Activated CD4-positive, alpha-beta T cell treated with anti-CD3 and anti-CD28 coated beads, Interleukin-2, amount 50 U/mL, for 1 hour (primary cell): ENCODE results near the gene INHBC.
A peak's percentile ranks its signal among the peaks of the same experiment; 100 is the strongest.

Experiments used
- DNase-seq: peaks from one replicate; pipeline ENCODE4 v3.0.0-alpha.2; 2020

INHBC gene

DNA sequence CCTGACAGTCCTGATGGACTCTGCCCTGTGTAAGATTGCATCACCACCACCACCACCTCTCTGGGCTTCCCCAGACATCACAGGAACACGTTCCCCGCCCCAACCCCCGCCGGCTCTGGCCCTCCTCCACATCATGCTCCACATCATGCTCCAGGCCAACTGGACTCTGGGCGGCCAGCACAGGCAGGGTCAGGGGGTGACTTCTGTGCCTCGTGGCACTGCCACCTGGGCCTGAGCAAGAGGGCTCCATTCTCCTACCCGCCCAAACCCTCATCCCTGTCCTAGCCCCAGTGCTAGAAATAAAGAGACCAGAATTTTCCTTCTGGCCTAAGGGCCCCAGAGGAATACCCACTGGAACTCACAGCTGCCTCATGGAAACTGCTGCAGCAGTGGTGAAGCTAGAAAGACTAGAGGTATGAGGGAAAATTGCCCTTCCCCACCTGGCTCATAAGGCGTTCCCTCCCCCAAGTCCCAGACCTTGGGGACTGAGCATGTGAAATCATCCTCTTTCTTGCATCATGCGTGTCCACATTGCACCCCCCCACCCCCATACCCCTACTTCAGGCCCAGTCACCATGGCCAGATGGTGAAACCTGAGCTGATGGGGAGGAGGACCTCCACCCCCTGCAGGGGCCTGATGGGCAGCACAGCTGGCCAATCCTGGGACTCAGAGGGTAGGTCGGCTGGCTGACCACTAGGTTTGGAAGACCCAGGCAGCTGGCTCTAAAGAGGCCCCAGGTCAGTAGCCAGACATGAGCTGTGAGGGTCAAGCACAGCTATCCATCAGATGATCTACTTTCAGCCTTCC, 20.2 kb downstream of the INHBC start, which contains the start of gene INHBE:
Gene INHBE, plus strand, starts transcription at position 742 of the 808 bp plus-strand sequence. CDS start 230 bp downstream, outside the sequence.
- no peak for DNase-seq

DNA sequence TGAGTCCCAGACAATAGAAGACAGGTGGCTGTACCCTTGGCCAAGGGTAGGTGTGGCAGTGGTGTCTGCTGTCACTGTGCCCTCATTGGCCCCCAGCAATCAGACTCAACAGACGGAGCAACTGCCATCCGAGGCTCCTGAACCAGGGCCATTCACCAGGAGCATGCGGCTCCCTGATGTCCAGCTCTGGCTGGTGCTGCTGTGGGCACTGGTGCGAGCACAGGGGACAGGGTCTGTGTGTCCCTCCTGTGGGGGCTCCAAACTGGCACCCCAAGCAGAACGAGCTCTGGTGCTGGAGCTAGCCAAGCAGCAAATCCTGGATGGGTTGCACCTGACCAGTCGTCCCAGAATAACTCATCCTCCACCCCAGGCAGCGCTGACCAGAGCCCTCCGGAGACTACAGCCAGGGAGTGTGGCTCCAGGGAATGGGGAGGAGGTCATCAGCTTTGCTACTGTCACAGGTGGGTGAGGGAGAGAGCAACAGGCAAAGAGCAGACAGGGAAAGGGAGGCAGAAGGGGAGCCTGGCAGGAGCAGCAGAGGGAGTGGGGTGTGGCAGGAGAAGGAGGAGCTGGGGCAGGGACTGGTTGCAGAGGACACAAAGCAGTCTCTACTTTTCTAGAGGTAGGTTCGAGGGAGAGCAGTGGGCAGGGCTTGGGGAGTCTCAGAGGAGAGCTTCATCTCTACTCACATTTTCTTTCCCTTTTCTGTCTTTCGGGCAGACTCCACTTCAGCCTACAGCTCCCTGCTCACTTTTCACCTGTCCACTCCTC, 21.0 kb downstream of the INHBC start:
- DNase-seq = no peak

DNA sequence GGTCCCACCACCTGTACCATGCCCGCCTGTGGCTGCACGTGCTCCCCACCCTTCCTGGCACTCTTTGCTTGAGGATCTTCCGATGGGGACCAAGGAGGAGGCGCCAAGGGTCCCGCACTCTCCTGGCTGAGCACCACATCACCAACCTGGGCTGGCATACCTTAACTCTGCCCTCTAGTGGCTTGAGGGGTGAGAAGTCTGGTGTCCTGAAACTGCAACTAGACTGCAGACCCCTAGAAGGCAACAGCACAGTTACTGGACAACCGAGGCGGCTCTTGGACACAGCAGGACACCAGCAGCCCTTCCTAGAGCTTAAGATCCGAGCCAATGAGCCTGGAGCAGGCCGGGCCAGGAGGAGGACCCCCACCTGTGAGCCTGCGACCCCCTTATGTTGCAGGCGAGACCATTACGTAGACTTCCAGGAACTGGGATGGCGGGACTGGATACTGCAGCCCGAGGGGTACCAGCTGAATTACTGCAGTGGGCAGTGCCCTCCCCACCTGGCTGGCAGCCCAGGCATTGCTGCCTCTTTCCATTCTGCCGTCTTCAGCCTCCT, 21.6 kb downstream of the INHBC start:
- DNase-seq = peak; percentile 41

DNA sequence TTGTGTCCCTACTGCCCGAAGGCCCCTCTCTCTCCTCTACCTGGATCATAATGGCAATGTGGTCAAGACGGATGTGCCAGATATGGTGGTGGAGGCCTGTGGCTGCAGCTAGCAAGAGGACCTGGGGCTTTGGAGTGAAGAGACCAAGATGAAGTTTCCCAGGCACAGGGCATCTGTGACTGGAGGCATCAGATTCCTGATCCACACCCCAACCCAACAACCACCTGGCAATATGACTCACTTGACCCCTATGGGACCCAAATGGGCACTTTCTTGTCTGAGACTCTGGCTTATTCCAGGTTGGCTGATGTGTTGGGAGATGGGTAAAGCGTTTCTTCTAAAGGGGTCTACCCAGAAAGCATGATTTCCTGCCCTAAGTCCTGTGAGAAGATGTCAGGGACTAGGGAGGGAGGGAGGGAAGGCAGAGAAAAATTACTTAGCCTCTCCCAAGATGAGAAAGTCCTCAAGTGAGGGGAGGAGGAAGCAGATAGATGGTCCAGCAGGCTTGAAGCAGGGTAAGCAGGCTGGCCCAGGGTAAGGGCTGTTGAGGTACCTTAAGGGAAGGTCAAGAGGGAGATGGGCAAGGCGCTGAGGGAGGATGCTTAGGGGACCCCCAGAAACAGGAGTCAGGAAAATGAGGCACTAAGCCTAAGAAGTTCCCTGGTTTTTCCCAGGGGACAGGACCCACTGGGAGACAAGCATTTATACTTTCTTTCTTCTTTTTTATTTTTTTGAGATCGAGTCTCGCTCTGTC, 22.3 kb downstream of the INHBC start:
- no peak for DNase-seq

DNA sequence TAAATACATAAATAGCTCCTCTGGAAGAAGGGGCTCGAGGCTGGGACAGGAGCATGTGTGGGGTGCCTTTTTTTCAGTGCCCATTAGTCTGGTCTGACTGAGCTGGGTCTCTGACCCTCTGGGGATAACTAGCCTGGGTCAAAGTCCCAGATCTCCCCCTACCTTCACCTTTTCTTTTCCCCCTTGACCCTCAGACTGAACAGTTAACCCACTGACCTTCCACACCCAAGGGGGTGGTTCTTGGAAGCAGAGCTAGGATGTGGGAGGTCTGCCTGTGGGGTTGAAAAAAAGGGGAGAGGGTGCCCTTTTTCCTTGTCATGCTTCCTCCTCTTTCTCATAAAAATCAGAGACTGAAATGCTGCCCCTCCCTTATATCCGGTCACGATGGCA, 24.1 kb downstream of the INHBC start:
- DNase-seq = no peak

DNA sequence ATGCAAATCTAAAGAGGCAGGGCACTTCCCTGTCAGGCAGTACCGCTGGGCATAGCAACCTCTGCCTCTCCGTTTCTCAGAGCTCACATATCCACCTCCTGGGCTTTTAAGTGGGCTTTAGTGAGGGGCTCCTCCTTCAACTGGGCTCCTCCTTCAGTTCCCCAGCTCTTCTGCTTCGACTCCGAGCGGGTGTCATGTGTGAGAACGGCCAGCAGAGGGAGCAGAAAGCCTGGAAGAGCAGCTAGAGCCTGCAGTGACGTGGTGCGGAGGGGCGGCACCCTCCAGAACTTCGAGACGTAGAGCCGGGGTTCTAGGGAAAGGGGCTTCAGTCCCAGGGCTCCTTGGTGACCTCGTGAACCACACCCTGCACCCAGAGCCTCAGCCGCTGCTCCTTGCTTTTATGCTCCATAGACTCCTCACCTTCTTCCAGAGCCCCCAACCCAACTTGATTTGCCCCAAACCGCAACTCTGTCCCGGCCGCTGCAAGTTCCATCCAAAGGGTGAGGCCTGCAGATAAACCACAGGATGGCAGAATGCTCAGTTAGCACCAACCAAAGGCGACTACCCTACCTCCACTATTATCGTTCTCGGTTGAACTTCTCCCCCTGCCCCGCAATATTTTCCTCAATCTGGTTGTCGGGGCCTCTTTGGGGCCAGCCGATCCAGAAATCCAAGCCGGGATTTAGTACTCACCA, 24.6 kb downstream of the INHBC start:
- DNase-seq = peak; percentile 93

DNA sequence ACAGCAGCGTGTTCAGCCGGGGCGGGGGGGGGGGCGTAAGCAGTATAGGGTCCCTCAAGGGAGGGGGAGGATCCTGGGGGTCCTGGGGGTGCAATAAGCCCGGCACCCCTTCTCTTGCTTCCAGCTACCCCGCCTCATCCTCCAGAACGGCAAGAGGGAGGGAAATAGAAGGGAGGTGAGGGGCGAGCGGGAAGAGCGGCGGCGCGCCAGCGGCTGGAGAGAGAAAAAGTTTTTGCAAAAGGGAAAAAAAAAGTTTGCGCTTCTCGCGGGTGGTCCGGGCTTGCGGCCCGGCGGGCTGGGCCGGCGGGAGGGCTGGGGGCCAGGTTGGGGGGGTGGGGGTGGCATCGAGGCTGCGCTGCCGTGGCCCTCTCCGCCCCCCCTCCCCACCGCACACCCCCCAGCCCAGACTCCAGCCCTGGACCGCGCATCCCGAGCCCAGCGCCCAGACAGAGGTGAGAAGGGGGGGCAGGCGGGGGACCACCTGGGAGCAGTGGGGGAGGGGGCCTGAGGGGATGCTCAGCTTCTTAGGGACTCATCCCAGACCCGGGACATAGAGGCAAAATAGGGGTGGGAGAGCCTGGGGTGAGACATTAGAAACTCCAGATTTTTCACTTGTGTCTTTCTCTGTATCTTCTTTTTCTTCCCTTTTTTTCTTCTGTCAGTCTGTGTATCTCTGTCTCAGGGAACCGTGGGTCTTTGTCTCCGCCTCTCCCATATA, 25.3 kb downstream of the INHBC start, which contains the start of gene GLI1:
Gene GLI1, plus strand, starts transcription at position 36 of the 718 bp plus-strand sequence. CDS start 3,907 bp downstream, outside the sequence.
- DNase-seq = no peak

DNA sequence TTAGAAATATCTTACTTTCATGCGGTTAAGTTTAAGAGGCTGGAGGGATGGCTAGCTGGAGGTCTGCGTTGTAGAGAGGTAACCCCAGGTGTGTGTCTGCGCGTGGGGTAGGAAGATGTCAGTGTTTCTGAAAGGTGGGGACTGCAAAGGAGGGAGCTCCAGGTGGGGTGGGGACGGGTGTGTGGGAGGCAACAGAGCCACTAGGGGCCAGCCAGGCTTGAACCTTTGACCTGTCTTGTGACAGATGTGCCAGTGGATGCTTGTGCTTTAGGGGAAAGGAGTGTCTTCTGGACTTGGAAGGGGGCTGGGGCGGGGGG, 25.8 kb downstream of the INHBC start:
- DNase-seq = no peak

DNA sequence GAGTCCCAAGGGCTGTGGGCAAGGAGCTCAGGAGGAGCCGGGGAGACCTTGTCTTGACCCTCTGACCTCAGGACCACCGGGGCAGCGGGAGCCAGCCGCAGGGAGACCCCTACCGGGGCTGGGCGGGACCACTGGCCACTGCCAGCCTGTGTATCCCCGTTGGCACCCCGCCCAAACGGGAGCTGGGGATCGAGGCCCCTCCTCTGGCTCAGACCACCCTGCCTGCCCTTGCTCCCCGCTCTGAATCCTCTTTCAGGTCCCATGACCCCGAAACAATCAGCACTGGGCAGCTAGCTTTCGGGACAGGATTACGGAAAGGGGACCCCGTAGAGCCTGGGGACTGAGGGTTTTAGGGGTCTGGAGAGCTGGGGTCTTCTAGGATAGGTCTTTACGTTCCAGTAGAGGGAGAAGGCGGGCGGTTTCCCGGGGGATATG, 26.3 kb downstream of the INHBC start:
- DNase-seq = no peak

DNA sequence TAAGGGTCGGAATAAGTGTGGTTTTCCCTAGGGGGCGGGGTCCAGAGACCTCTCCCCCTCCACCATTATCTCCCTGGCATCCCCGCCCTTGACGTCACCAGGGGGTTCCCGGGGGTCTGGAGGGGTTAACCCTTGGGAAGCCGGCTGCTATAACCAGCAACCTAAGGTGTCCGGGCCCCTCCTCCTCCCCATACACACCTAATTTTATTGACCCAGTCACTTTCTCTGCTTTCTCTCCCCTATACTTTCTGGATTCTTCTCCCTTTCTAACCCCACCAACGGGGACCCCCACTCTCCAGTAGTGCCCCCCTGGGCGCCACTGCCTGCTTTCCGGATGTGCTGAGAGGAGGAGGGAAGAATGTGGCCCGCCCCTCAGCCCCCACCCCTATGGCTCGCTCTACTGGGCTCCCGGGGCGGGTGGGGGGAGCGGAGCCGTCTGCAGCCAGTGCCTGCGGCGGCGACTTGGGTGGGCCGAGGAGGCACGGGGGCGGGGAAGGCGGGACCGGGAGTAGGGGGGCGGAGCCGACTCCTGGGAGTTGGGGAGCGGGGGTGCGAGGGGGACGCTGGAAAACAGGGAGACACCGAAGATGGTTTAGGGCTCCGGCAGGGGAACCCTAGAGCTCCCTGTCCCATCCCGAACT, 26.8 kb downstream of the INHBC start:
- DNase-seq = no peak

DNA sequence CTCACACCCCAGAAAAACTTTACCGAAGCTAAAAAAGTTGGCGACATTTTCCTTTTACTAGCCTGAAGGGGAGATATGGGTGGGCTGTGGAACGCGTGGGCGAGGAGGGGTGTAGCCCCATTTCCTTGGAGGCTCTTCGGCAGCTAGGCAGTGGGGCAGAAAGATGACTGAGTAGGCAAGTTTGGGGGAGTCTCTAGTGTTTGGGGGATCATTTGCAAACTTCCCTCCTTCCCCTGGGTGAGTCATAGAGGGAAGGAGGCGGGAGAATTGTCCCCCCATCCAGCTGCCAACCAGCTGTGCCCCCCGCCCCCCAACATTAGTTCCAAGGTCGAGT, 27.3 kb downstream of the INHBC start:
- DNase-seq = no peak

DNA sequence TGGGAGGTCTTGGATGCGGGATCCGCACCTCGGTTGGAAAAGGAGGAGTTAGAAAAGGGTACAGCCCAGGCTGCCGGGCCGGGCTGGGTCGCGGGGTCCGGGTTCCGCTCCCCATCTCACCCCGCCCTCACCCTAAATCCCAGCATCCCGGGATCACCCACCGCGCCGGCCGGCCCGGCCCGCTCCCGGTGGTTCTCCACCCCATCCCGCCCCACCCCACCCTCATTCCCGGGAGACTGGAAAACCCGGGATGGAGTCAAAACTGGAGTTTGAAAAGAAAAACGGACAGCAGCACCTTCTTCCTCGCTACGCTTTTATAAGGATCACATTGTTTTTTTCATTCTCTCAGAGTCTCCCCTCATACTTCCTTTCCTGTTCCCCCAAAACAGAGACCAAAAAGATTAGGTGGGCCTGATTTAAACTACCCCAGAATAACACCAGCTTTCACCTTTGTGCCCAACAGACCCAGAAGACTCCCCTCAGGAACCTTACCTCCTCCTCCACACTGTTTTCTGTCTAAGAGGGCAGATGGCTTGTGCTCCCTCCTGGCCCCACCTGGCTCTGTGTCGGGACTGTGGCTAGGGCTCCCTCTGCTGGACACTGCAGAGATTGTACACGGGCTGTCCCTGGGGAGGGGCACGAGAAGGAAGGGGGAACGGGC, 27.8 kb downstream of the INHBC start:
- DNase-seq = peak; percentile 89

DNA sequence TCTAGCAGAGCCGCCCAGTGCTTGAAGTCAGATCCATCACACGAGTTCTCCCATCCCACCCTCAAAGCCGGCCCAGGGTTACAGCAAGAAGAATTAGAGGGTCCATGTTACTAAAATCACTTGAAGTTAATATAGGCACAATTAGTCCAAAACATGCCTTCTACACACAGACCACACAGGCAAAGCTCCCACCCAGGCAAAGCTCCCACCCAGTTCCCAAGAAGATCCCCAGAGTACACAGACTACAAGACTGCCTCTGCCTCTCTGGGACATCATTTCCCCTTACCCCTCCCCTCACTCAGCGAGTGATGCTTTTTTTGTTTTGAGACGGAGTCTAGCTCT, 28.3 kb downstream of the INHBC start:
- no peak for DNase-seq

DNA sequence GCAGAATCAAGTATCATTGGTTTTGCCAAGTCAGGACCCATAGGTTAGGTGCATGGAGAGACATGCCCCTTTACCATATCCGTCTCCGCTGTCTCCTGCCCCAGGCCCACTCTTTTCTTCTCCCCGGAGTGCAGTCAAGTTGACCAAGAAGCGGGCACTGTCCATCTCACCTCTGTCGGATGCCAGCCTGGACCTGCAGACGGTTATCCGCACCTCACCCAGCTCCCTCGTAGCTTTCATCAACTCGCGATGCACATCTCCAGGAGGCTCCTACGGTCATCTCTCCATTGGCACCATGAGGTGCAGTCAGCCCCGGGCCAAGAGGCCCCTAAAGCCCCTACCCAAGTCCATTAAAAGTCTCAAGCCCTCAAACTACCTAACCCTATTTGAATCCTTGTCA, 30.0 kb downstream of the INHBC start:
- DNase-seq = no peak

DNA sequence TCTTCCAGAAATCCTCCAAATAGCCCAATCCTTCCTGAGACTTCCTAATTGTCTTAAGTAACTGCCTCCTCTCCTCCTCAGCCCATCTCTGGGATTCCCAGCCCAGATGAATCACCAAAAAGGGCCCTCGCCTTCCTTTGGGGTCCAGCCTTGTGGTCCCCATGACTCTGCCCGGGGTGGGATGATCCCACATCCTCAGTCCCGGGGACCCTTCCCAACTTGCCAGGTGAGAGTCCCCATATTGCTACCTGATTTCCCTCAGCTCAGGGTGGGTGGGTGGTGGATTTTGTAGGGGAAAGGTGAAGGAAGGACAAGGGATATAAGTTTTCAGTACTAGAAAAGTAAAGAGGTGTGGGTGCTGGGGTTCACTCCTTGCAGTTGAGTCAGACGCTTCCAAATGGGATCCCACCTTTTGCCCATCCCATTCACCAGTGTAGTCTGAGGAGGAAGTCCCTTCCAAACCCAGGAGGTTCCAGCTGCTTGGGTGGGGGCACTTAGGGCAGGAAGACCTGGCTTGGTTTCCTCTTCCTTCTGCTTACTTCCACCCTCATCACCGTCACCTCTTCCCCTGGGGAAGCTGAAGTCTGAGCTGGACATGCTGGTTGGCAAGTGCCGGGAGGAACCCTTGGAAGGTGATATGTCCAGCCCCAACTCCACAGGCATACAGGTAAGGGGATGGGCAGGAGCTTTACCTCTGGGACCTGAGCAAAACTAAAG, 30.6 kb downstream of the INHBC start:
- no peak for DNase-seq

DNA sequence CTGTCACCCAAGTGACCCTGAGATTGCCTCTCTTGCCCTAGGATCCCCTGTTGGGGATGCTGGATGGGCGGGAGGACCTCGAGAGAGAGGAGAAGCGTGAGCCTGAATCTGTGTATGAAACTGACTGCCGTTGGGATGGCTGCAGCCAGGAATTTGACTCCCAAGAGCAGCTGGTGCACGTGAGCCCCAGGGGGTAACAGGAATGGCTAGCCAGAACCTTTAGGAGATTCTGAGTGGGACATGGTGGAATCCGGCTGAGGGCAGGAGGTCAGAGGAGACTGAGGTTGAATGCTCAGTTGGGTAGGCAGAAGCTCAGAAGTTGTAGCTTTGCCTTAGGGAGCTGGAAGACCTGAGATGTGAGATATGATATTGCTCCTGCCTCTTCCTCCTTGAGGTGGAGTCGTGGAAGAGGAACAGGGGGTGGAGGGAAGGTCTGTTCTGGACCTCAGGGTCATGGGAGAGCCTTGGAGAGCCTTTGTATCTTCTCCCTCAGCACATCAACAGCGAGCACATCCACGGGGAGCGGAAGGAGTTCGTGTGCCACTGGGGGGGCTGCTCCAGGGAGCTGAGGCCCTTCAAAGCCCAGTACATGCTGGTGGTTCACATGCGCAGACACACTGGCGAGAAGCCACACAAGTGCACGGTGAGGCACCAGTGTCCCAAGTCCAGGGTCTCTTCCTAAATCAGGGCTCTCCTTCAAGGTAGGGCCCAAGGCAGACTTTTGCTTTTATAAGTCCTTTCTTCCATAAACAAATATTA, 31.3 kb downstream of the INHBC start:
- no peak for DNase-seq

DNA sequence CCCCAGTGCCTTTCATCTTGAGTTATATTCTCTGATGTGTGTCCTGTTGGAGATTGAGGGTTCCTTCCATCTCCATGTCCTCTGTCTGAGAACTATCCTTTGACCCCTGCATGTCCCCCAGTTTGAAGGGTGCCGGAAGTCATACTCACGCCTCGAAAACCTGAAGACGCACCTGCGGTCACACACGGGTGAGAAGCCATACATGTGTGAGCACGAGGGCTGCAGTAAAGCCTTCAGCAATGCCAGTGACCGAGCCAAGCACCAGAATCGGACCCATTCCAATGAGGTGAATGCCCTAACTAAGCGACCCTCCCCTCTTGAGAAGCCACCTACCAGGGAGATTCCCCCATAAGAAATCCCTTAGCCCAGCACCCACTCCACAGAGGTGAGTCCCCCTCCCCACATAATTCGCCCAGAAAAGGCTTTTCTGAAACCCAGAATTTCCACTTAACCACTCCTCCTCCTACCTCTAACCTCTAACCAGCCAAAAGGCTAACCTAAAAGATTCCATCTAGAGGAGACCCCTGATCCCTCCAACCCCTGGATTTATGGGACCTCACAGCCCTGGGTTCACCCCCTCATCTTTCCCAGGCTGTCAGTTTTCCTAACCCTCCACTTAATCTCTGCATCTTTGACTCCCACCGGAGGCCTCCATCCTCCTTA, 32.8 kb downstream of the INHBC start:
- DNase-seq = no peak

DNA sequence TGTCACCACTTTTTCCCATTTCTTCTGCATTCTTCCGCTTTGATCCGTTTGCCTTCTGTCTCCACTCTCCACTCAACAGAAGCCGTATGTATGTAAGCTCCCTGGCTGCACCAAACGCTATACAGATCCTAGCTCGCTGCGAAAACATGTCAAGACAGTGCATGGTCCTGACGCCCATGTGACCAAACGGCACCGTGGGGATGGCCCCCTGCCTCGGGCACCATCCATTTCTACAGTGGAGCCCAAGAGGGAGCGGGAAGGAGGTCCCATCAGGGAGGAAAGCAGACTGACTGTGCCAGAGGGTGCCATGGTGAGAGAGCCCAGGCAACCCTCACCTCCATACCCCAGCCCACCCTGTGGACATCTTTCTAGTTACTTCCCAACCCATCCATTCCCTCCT, 33.3 kb downstream of the INHBC start:
- no peak for DNase-seq
